Common myeloid progenitor, CD34-positive (primary cell): Measurements from ENCODE around the gene OSBPL6.
A peak's percentile ranks its signal among the peaks of the same experiment; 100 is the strongest.

Experiments
- CTCF ChIA-PET: fragments of 350-600 bp; sonication (Branson Sonifier 250); formaldehyde crosslinking; loops from one replicate; lab custom pipeline; 2021; ENCODE audit warnings: antibody characterized with exemption; lab: Charles Lee
- POLR2A ChIA-PET: fragments of 350-600 bp; sonication (Branson Sonifier 250); formaldehyde crosslinking; loops from one replicate; lab custom pipeline; 2021; ENCODE audit warnings: antibody characterized with exemption; lab: Charles Lee
- DNase-seq, 3 donors: peaks; one replicate each; pipeline versions ENCODE4 v3.0.0 to v3.0.0-alpha.2; 2013
- H3K27ac ChIP-seq, 2 experiments: 1 replicate in 1 of 2; 2 replicates in 1 of 2; pipeline ENCODE4 v1.7.0; 2013; ENCODE audit warnings: inconsistent platforms in 2 of 2, low read length in 2 of 2, mild to moderate bottlenecking in 2 of 2, low read depth in 1 of 2, moderate library complexity in 1 of 2; ENCODE audit not compliant: severe bottlenecking in 2 of 2, insufficient read depth in 1 of 2, poor library complexity in 1 of 2
- H3K27me3 ChIP-seq, 5 experiments: replicated peaks in 2 of 5; 1 replicate in 3 of 5; 2 replicates in 2 of 5; pipeline versions ENCODE4 v1.6.1 to v1.7.0; 2013; ENCODE audit warnings: low read length in 4 of 5, mild to moderate bottlenecking in 2 of 5, moderate library complexity in 2 of 5, inconsistent platforms in 1 of 5; ENCODE audit not compliant: insufficient read depth in 5 of 5, control insufficient read depth in 4 of 5
- H3K36me3 ChIP-seq, 4 experiments: 1 replicate in 2 of 4; 2 replicates in 2 of 4; pipeline versions ENCODE4 v1.6.1 to v1.7.0; 2013; ENCODE audit warnings: low read length in 3 of 4, control low read depth in 1 of 4, mild to moderate bottlenecking in 1 of 4; ENCODE audit not compliant: control insufficient read depth in 4 of 4, insufficient read depth in 4 of 4
- H3K4me1 ChIP-seq, 4 experiments: 1 replicate in 3 of 4; 2 replicates in 1 of 4; pipeline versions ENCODE4 v1.6.1 to v1.7.1; 2013; ENCODE audit warnings: low read length in 3 of 4, mild to moderate bottlenecking in 3 of 4, control low read depth in 1 of 4, inconsistent platforms in 1 of 4, moderate library complexity in 1 of 4; ENCODE audit not compliant: control insufficient read depth in 4 of 4, insufficient read depth in 4 of 4; ENCODE audit errors: control extremely low read depth in 1 of 4
- H3K4me3 ChIP-seq, 7 experiments: 1 replicate in 4 of 7; 2 replicates in 3 of 7; pipeline versions ENCODE4 v1.5.1 to v1.7.0; 2013; ENCODE audit warnings: mild to moderate bottlenecking in 7 of 7, low read length in 6 of 7, moderate library complexity in 6 of 7, inconsistent platforms in 2 of 7, low read depth in 2 of 7, control low read depth in 1 of 7; ENCODE audit not compliant: insufficient read depth in 4 of 7, control insufficient read depth in 1 of 7; ENCODE audit errors: extremely low read depth in 1 of 7
- H3K9me3 ChIP-seq, 5 experiments: 1 replicate in 4 of 5; 2 replicates in 1 of 5; pipeline versions ENCODE4 v1.6.1 to v1.7.1; 2013; ENCODE audit warnings: low read length in 4 of 5, mild to moderate bottlenecking in 2 of 5, inconsistent platforms in 1 of 5, low read depth in 1 of 5, moderate library complexity in 1 of 5; ENCODE audit not compliant: control insufficient read depth in 4 of 5, insufficient read depth in 2 of 5; ENCODE audit errors: control extremely low read depth in 1 of 5
- WGBS: methylation state at CpG from one replicate; pipeline ENCODE4 v1.1.5; 2013; ENCODE audit not compliant: insufficient coverage; 5-methylcytosine and 5-hydroxymethylcytosine counted together

Gene OSBPL6

DNA sequence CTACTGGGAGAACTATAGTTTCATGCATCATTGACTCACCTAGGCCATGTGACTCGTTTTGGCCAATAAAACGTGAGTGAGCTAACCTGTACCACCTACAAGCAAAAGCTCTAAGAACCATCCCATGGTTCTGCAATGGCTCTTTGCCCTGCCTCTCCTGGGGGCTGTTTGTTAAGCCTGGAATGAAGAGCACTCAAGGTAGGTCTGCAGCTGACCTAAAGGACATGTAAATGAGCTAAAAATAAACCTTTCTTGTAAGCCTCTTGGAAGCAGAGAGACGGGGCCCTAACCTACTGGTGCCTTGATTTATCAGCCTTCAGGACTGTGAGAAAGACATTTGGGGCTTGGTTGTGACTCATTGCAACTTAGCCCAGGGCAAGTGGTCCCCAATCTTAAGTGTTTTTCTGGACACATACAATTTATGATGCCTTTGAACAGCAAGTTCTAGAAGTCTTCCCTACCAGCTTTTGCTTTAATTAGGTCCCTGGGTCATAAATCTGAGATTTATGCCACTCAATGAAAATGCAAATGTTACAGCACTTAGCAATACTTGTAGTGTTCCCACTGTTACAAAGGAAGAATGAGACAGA lies 107.4 kb downstream of the OSBPL6 start:
- POLR2A ChIA-PET = no interaction called here
- H3K27me3 ChIP-seq = no peaks in the 10 kb centered on the region
- no peak overlapping the region for H3K4me3 ChIP-seq
- no peak for DNase-seq
- no peak overlapping the region for H3K27ac ChIP-seq
- no peaks in the 10 kb centered on the region for H3K36me3 ChIP-seq
- CTCF ChIA-PET = no interaction called here
- H3K4me1 ChIP-seq = no peaks in the 10 kb centered on the region
- WGBS = 97% methylated on average over 3 of the region's 3 CpGs
- no peaks in the 10 kb centered on the region for H3K9me3 ChIP-seq

DNA sequence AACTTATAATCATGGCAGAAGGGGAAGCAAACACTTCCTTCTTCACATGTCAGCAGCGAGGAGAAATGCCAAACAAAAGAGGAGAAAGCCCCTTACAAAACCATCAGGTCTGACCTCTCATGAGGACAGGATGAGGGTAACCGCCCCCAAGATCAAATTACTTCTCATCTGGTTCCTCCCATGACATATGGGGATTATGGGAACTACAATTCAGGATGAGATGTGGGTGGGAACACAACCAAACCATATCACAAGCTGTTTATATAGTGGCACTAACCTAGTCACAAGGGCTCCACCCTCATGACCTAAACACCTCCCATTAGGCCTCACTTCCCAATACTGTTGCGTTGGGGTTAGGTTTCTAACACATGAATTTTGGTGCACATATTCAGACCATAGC lies 110.0 kb downstream of the OSBPL6 start:
- CTCF ChIA-PET = interaction anchor here (0.9 to 3.4 kb wide), 4 partner anchors 17 to 218 kb away, joined by 3 to 20 read pairs (median 8); no protein-coding TSS in a partner anchor
- no CpG with 5 or more reads among the region's 3 CpGs for WGBS

DNA sequence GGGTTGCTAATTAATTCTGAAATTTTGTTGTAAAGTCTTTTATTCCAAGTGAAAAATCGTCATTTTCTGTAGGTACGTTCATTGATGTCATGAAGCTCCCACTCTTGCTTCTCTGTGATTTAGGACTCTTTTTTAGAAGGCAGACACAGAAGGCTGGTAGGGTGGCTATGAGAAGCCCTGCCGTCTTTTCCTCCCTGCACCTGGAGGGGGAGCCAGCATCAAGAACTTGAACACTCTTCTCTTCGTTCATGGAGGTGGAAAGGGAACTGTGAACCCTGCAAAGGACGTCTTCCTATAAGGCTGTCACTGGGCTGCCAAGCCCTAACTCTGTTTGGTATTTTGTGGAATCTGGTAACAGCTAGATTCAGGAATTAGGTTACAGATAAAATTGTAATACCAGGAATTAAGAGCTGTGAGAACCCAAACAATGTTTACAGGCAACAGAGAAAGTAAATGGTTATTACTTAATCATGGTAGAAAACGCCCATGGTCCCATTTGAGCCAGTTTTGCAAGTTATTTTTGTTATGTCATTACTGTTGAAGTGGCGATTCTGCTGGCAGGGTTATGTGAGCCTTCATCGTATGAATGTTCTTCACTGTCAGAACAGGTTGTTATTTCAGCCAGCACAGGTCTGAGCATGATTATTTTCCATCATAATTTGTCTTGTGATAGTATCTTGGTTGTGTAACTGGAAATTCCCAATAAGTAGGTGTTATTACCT lies 112.2 kb downstream of the OSBPL6 start:
- Histone ChIP-seq H3K27me3 (no peaks in the 10 kb centered on the region), H3K4me3 (no peak overlapping the region), H3K4me1 (no peaks in the 10 kb centered on the region), H3K9me3 (no peaks in the 10 kb centered on the region), H3K36me3 (no peaks in the 10 kb centered on the region), H3K27ac (no peak overlapping the region)
- POLR2A ChIA-PET = no interaction called here
- DNase-seq = peak; percentile 63 to 76 (median 73)
- 52% methylated on average over 6 of the region's 8 CpGs for WGBS
- CTCF ChIA-PET = interaction anchor here (1.0 to 3.4 kb wide), 10 partner anchors 12 to 178 kb away, joined by 3 to 20 read pairs (median 4); no protein-coding TSS in a partner anchor

More for the DNA sequence above, 110.0 kb downstream of the OSBPL6 start:
- Histone ChIP-seq H3K4me1 (no peaks in the 10 kb centered on the region), H3K4me3 (no peak overlapping the region), H3K36me3 (no peaks in the 10 kb centered on the region), H3K9me3 (no peaks in the 10 kb centered on the region), H3K27ac (no peak overlapping the region), H3K27me3 (no peaks in the 10 kb centered on the region)
- no peak for DNase-seq
- POLR2A ChIA-PET = no interaction called here

DNA sequence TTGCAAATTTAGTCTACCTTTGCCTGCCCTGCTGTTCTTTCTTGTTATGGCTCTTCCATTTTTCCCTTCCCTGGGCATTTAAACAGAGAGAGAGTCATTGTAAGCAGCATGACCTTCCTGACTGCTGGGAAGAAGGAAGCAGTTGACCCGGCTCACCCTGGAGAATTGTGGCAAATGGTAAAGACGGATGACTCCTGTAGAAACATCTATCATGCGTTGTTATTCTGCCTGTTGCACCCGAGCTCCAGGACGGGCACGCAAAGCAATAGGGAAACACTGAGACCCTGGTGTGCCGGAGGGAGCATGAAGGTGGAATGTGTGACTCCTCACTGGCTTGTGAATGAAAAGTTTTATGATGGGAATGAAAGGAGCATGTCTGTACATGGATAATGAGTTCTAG lies 113.3 kb downstream of the OSBPL6 start:
- POLR2A ChIA-PET = no interaction called here
- no peak for DNase-seq
- H3K36me3 ChIP-seq = no peaks in the 10 kb centered on the region
- CTCF ChIA-PET = no interaction called here
- no peaks in the 10 kb centered on the region for H3K9me3 ChIP-seq
- H3K4me1 ChIP-seq = no peaks in the 10 kb centered on the region
- H3K27ac ChIP-seq = no peak overlapping the region
- 87% methylated on average over 6 of the region's 7 CpGs for WGBS
- no peaks in the 10 kb centered on the region for H3K27me3 ChIP-seq
- H3K4me3 ChIP-seq = no peak overlapping the region

DNA sequence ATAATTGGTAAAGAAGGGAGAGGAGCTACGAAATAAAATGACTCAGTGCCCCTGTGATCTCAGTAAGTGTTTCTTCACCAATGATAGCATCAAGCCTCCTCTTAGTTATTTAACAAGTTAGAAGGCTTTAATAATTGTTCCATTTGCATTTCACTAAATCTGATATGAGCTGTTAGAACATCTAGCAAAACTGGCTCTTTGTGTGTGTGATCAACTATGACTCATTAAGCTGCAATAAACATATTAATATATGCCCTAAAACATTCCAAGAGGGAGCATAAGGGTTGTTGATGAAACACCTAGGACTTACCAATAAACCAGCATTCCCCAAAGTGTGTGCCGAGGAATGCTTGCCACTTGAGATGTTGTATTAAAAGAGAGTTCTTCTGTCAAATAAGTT lies 115.2 kb downstream of the OSBPL6 start:
- H3K27me3 ChIP-seq = no peaks in the 10 kb centered on the region
- no peak overlapping the region for H3K4me3 ChIP-seq
- ChIA-PET CTCF (interaction anchor here (1.2 to 1.6 kb wide), 3 partner anchors 8 to 109 kb away, joined by 4 to 5 read pairs (median 5); no protein-coding TSS in a partner anchor), POLR2A (no interaction called here)
- no peaks in the 10 kb centered on the region for H3K4me1 ChIP-seq
- no peak for DNase-seq
- no peak overlapping the region for H3K27ac ChIP-seq
- H3K36me3 ChIP-seq = no peaks in the 10 kb centered on the region
- H3K9me3 ChIP-seq = no peaks in the 10 kb centered on the region
- no CpG with 5 or more reads among the region's 2 CpGs for WGBS

DNA sequence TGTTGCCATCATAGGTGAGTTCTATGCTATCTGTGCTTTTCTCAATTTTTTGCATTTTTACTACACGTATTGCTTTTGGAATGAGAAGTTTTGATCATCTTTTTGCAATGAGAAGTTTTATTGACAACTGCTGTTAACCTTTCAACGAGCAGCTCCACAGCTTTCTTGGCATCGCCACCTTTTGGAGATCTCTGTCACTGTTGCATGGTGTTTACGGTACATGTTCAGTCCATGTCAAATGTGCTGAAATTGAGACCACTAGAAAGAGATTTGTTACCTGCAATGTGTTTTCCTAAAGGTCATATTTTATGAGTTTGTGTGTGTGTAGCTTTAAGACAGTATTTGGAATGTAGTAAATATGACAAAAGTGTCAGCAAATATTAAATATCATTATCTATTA lies 120.8 kb downstream of the OSBPL6 start:
- H3K9me3 ChIP-seq = no peaks in the 10 kb centered on the region
- no peak for DNase-seq
- ChIA-PET POLR2A (interaction anchor here (0.6 kb wide), 1 partner anchor 506 kb away, joined by 4 read pairs; no protein-coding TSS in a partner anchor), CTCF (interaction anchor here (0.9 to 1.0 kb wide), 2 partner anchors 10 to 100 kb away, joined by 3 to 6 read pairs; no protein-coding TSS in a partner anchor)
- no peaks in the 10 kb centered on the region for H3K36me3 ChIP-seq
- no peaks in the 10 kb centered on the region for H3K27me3 ChIP-seq
- no peak overlapping the region for H3K27ac ChIP-seq
- 97% methylated on average over 3 of the region's 4 CpGs for WGBS
- H3K4me3 ChIP-seq = no peak overlapping the region
- H3K4me1 ChIP-seq = peaks cover 2 to 21% (median 6%) of the 10 kb centered on the region in 4 experiments

DNA sequence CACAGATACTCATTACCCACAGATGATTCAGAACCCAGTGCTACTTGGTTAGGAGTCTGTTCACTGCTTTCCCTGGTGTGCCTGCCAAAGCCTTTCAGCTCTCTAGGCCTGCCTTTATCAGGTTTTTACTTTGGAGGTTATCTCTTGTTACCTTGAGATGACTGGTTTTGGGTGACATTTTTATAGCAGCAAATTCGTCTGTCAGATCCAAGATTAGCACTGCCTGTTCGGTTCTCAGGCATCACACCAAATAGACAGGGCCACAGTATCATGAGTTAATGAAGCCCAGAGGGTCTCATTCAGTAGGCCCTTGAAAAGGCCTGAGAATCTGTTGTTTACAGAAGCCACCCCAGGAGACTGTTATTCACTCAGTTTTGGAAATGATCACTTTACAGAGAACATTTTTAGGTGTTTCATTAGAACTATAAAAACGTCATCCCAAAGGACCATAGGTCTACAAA lies 121.2 kb downstream of the OSBPL6 start:
- ChIA-PET POLR2A (no interaction called here), CTCF (interaction anchor here (0.9 to 1.0 kb wide), 2 partner anchors 10 to 99 kb away, joined by 4 to 6 read pairs; no protein-coding TSS in a partner anchor)
- 72% methylated on average over 2 of the region's 3 CpGs for WGBS
- Histone ChIP-seq H3K36me3 (no peaks in the 10 kb centered on the region), H3K4me1 (peaks cover 3 to 25% (median 8%) of the 10 kb centered on the region in 4 experiments), H3K9me3 (no peaks in the 10 kb centered on the region), H3K4me3 (no peak overlapping the region), H3K27ac (no peak overlapping the region), H3K27me3 (no peaks in the 10 kb centered on the region)
- no peak for DNase-seq
